Mesenchymal stem cell (in vitro differentiated cells and primary cell): ENCODE measurements around the gene IGF2.

ENCODE experiments used
- DNase-seq: peaks from one replicate; pipeline ENCODE4 v3.0.0-alpha.2; 2013
- H2AFZ ChIP-seq: one replicate; pipeline ENCODE4 v1.6.1; 2013; ENCODE audit warnings: low read depth, mild to moderate bottlenecking, control low read depth, inconsistent platforms, low read length, moderate library complexity
- H2AK5ac ChIP-seq: 2 replicates; pipeline ENCODE4 v1.6.1; 2013; ENCODE audit warnings: low read length, moderate library complexity, mild to moderate bottlenecking, inconsistent platforms; ENCODE audit not compliant: severe bottlenecking
- H2BK120ac ChIP-seq: one replicate; pipeline ENCODE4 v1.6.1; 2013; ENCODE audit warnings: low read depth, mild to moderate bottlenecking, inconsistent platforms, low read length, moderate library complexity
- H2BK12ac ChIP-seq, 2 experiments: one replicate each; pipeline ENCODE4 v1.6.1; 2013; ENCODE audit warnings: inconsistent platforms in 2 of 2, low read length in 2 of 2, mild to moderate bottlenecking in 2 of 2, moderate library complexity in 2 of 2, control low read depth in 1 of 2
- H2BK15ac ChIP-seq: one replicate; pipeline ENCODE4 v1.6.1; 2013; ENCODE audit warnings: mild to moderate bottlenecking, low read depth, inconsistent platforms; ENCODE audit not compliant: poor library complexity, severe bottlenecking
- H2BK5ac ChIP-seq: 2 replicates; pipeline ENCODE4 v1.6.1; 2013; ENCODE audit warnings: low read depth, mild to moderate bottlenecking, low read length, control low read depth, inconsistent platforms; ENCODE audit not compliant: poor library complexity, severe bottlenecking
- H3K14ac ChIP-seq, 2 experiments: one replicate each; pipeline ENCODE4 v1.6.1; 2013; ENCODE audit warnings: inconsistent platforms in 2 of 2, low read length in 2 of 2, control low read depth in 1 of 2, mild to moderate bottlenecking in 1 of 2, moderate library complexity in 1 of 2
- H3K18ac ChIP-seq, 2 experiments: one replicate each; pipeline ENCODE4 v1.6.1; 2013; ENCODE audit warnings: inconsistent platforms in 2 of 2, low read length in 2 of 2, control low read depth in 1 of 2, low read depth in 1 of 2, mild to moderate bottlenecking in 1 of 2
- H3K23ac ChIP-seq, 2 experiments: one replicate each; pipeline ENCODE4 v1.6.1; 2013; ENCODE audit warnings: inconsistent platforms in 2 of 2, low read length in 2 of 2, mild to moderate bottlenecking in 2 of 2, moderate library complexity in 2 of 2, control low read depth in 1 of 2
- H3K27ac ChIP-seq: 2 replicates; pipeline ENCODE4 v1.5.1; 2013; ENCODE audit warnings: mild to moderate bottlenecking, moderate library complexity, low read length, control low read depth, inconsistent platforms; ENCODE audit not compliant: poor library complexity, severe bottlenecking
- H3K27me3 ChIP-seq, 2 experiments: 2 replicates each; pipeline versions ENCODE4 v1.6.1 to v1.7.0; 2013; ENCODE audit warnings: low read length in 2 of 2, mild to moderate bottlenecking in 2 of 2, moderate library complexity in 2 of 2, control low read depth in 1 of 2, inconsistent platforms in 1 of 2; ENCODE audit not compliant: control insufficient read depth in 1 of 2, insufficient read depth in 1 of 2
- H3K36me3 ChIP-seq, 2 experiments: 2 replicates each; pipeline versions ENCODE4 v1.6.1 to v1.7.0; 2013; ENCODE audit warnings: low read length in 2 of 2, control low read depth in 1 of 2, inconsistent platforms in 1 of 2, low read depth in 1 of 2, mild to moderate bottlenecking in 1 of 2; ENCODE audit not compliant: insufficient read depth in 2 of 2, control insufficient read depth in 1 of 2
- H3K4ac ChIP-seq, 2 experiments: one replicate each; pipeline ENCODE4 v1.6.1; 2013; ENCODE audit warnings: inconsistent platforms in 2 of 2, low read length in 2 of 2, mild to moderate bottlenecking in 2 of 2, moderate library complexity in 2 of 2, control low read depth in 1 of 2, low read depth in 1 of 2
- H3K4me1 ChIP-seq: 2 replicates; pipeline ENCODE4 v1.6.1; 2013; ENCODE audit warnings: low read depth, low read length, control low read depth; ENCODE audit not compliant: control insufficient read depth, insufficient read depth
- H3K4me2 ChIP-seq: 2 replicates; pipeline ENCODE4 v1.6.1; 2013; ENCODE audit warnings: low read length, mild to moderate bottlenecking, inconsistent platforms; ENCODE audit not compliant: poor library complexity, severe bottlenecking
- H3K4me3 ChIP-seq, 2 experiments: 2 replicates each; pipeline versions ENCODE4 v1.5.1 to v1.7.0; 2013; ENCODE audit warnings: low read length in 2 of 2, mild to moderate bottlenecking in 2 of 2, control low read depth in 1 of 2, low read depth in 1 of 2; ENCODE audit not compliant: insufficient read depth in 1 of 2
- H3K79me1 ChIP-seq: replicated peaks from 2 replicates; pipeline ENCODE4 v1.6.1; 2013; ENCODE audit warnings: mild to moderate bottlenecking, control low read depth, low read length, inconsistent platforms; ENCODE audit not compliant: poor library complexity, severe bottlenecking
- H3K9ac ChIP-seq: 2 replicates; pipeline ENCODE4 v1.7.0; 2013; ENCODE audit warnings: mild to moderate bottlenecking, low read length, moderate library complexity
- H3K9me3 ChIP-seq: 2 replicates; pipeline ENCODE4 v1.7.0; 2013; ENCODE audit warnings: mild to moderate bottlenecking, low read length; ENCODE audit not compliant: control insufficient read depth
- H4K8ac ChIP-seq: one replicate; pipeline ENCODE4 v1.6.1; 2013; ENCODE audit warnings: inconsistent platforms, mild to moderate bottlenecking, low read length, moderate library complexity
- H4K91ac ChIP-seq: one replicate; pipeline ENCODE4 v1.6.1; 2013; ENCODE audit warnings: mild to moderate bottlenecking, low read length, inconsistent platforms
- WGBS: methylation state at CpG from one replicate; pipeline ENCODE4 v1.1.7; 2013; ENCODE audit warnings: mixed read lengths; 5-methylcytosine and 5-hydroxymethylcytosine counted together

Gene IGF2

GRCh38 chr11:2143799-2144543 is 4.8 kb upstream of the IGF2 start:
- Histone ChIP-seq H3K79me1 (no peaks in the 10 kb centered on the region), H3K23ac (no peak overlapping the region)

GRCh38 chr11:2143477-2143798 is 4.2 kb upstream of the IGF2 start:
- no peak overlapping the region for H3K27ac ChIP-seq
- no peak overlapping the region for H2AK5ac ChIP-seq
- H3K23ac ChIP-seq, result no peak overlapping the region
- no peak overlapping the region for H2BK15ac ChIP-seq
- H4K91ac ChIP-seq, result no peak overlapping the region
- H3K27me3 ChIP-seq, result peaks cover 83% of the 10 kb centered on the region in 2 experiments
- no peaks in the 10 kb centered on the region for H3K36me3 ChIP-seq
- no peak overlapping the region for H2BK120ac ChIP-seq
- no peak overlapping the region for H3K4me2 ChIP-seq
- H3K4me3 ChIP-seq, result no peak overlapping the region
- H2BK12ac ChIP-seq, result no peak overlapping the region
- H2AFZ ChIP-seq, result no peak overlapping the region
- no peaks in the 10 kb centered on the region for H3K9me3 ChIP-seq
- H2BK5ac ChIP-seq, result no peak overlapping the region
- H3K9ac ChIP-seq, result no peak overlapping the region
- 11% methylated on average over 12 of the region's 12 CpGs for WGBS
- DNase-seq, result no peak
- no peak overlapping the region for H3K4ac ChIP-seq
- H3K14ac ChIP-seq, result no peak overlapping the region
- H3K79me1 ChIP-seq, result no peaks in the 10 kb centered on the region
- peaks cover 37% of the 10 kb centered on the region for H3K4me1 ChIP-seq
- H4K8ac ChIP-seq, result no peak overlapping the region
- H3K18ac ChIP-seq, result no peak overlapping the region

More at GRCh38 chr11:2143799-2144543, 4.8 kb upstream of the IGF2 start:
- Histone ChIP-seq H3K9me3 (no peaks in the 10 kb centered on the region), H2AFZ (no peak overlapping the region), H3K4me1 (peaks cover 37% of the 10 kb centered on the region), H2BK12ac (no peak overlapping the region), H3K27ac (no peak overlapping the region), H3K4me3 (no peak overlapping the region), H3K14ac (no peak overlapping the region), H4K91ac (no peak overlapping the region), H2BK120ac (no peak overlapping the region), H3K4ac (no peak overlapping the region), H4K8ac (no peak overlapping the region), H3K36me3 (no peaks in the 10 kb centered on the region), H3K9ac (no peak overlapping the region), H2BK15ac (no peak overlapping the region), H3K18ac (peak overlapping the region in 1 of 2 experiments; percentile 23), H3K27me3 (peaks cover 87 to 88% of the 10 kb centered on the region in 2 experiments), H2AK5ac (no peak overlapping the region), H3K4me2 (peak overlapping the region; percentile 39), H2BK5ac (no peak overlapping the region)
- no peak for DNase-seq
- WGBS, result 3% methylated on average over 67 of the region's 72 CpGs

- WGBS, result 6% methylated on average over 5 of the region's 6 CpGs
- peak; percentile 66 for DNase-seq
- no peak overlapping the region for H2AK5ac ChIP-seq
- peak overlapping the region in 1 of 2 experiments; percentile 12 for H3K18ac ChIP-seq
- H3K4me2 ChIP-seq, result no peak overlapping the region
- no peak overlapping the region for H3K4me3 ChIP-seq
- H2AFZ ChIP-seq, result no peak overlapping the region
- H3K27ac ChIP-seq, result no peak overlapping the region
- H2BK15ac ChIP-seq, result no peak overlapping the region
- no peak overlapping the region for H4K91ac ChIP-seq
- H3K9me3 ChIP-seq, result no peaks in the 10 kb centered on the region
- no peak overlapping the region for H3K14ac ChIP-seq
- no peaks in the 10 kb centered on the region for H3K36me3 ChIP-seq
- no peaks in the 10 kb centered on the region for H3K79me1 ChIP-seq
- H2BK12ac ChIP-seq, result no peak overlapping the region
- H2BK5ac ChIP-seq, result no peak overlapping the region
- H3K23ac ChIP-seq, result no peak overlapping the region
- no peak overlapping the region for H3K4ac ChIP-seq
- peaks cover 76 to 78% of the 10 kb centered on the region in 2 experiments for H3K27me3 ChIP-seq
- H3K4me1 ChIP-seq, result peaks cover 36% of the 10 kb centered on the region
- no peak overlapping the region for H4K8ac ChIP-seq
- H2BK120ac ChIP-seq, result no peak overlapping the region
- no peak overlapping the region for H3K9ac ChIP-seq
These were observed 3.6 kb upstream of the IGF2 start for GRCh38 chr11:2142762-2143202.

- no peak overlapping the region for H3K9ac ChIP-seq
- no peak overlapping the region for H4K8ac ChIP-seq
- H2BK15ac ChIP-seq, result no peak overlapping the region
- H3K79me1 ChIP-seq, result no peaks in the 10 kb centered on the region
- H3K4me1 ChIP-seq, result peaks cover 40% of the 10 kb centered on the region
- H2BK5ac ChIP-seq, result no peak overlapping the region
- peak; percentile 59 for DNase-seq
- peak overlapping the region in 1 of 2 experiments; percentile 12 for H3K18ac ChIP-seq
- no peak overlapping the region for H2AFZ ChIP-seq
- 5% methylated on average over 5 of the region's 5 CpGs for WGBS
- no peak overlapping the region for H2BK12ac ChIP-seq
- no peak overlapping the region for H3K4me2 ChIP-seq
- H3K27ac ChIP-seq, result no peak overlapping the region
- no peak overlapping the region for H3K4me3 ChIP-seq
- H3K9me3 ChIP-seq, result no peaks in the 10 kb centered on the region
- no peak overlapping the region for H4K91ac ChIP-seq
- no peak overlapping the region for H2AK5ac ChIP-seq
- H3K27me3 ChIP-seq, result peaks cover 72 to 78% of the 10 kb centered on the region in 2 experiments
- H3K36me3 ChIP-seq, result no peaks in the 10 kb centered on the region
- H2BK120ac ChIP-seq, result no peak overlapping the region
- H3K23ac ChIP-seq, result no peak overlapping the region
- H3K4ac ChIP-seq, result no peak overlapping the region
- no peak overlapping the region for H3K14ac ChIP-seq
These were observed 3.1 kb upstream of the IGF2 start for GRCh38 chr11:2142300-2142759.
